Right lobe of liver (tissue), 4 donors: Measurements from ENCODE around the gene WNK3.

Experiments used
- CTCF ChIP-seq, 4 donors: fragments of 200-600 bp in 3 of 4; fragments of 450-650 bp in 1 of 4; IDR thresholded peaks; one replicate each; pipeline versions ENCODE4 v1.5.1 to v1.8.0; 2016 to 2022; ENCODE audit warnings: antibody characterized with exemption in 4 of 4, mild to moderate bottlenecking in 2 of 4
- POLR2A ChIP-seq: fragments of 450-650 bp; IDR thresholded peaks from one replicate; pipeline ENCODE4 v1.6.1; 2017; ENCODE audit warnings: antibody characterized with exemption, mild to moderate bottlenecking
- donor health status: DM: no; HTN: no; CAD: no.
- donor health status: DM: no; HTN: no; CAD: no.
- donor health status: DM: no; HTN: yes; CAD: no.

DNA sequence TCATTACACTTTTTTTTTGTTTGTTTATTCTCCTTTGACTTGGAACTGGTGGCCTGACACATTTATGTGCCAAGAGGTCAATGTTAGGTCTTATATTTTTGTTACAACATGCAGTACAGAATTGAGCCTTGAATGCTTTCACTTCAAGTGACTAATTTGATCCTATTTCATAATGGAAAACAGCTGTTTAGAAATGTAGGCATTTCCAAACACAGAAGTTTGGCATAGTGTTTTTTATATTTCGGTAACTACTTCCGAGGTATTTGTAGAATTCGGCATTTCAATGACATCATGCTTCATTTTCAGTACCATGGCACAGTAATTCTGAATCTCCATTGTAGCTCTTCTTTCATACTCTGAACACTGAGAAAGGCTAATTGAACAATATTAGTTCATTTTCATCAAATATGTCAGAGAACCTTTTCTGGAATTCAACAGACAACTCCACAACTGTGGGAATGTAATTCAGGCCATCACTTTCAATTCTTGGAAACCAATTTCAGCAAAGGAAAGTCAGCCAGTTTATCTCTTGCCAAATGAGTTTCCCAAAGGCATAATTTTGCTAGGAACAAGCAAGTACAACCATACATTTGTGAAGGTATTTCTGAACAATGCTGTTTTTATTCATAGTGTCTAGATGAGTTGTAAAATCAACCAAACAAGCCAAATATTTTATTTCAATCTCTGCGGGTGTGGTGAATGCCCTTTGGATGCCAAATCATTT, 186.2 kb downstream of the WNK3 start:
- TF ChIP-seq CTCF (IDR thresholded peaks at IDR 0.05) = no peak
- no peak for TF ChIP-seq POLR2A
